Right renal pelvis (tissue), 4 donors: ENCODE measurements around the gene MSH5. TPM values are rescaled to one million over a fixed set of nuclear protein-coding genes. Genes with fewer than 3 reads are reported as not detected.

Source experiments
- DNase-seq, 4 donors: peaks; one replicate each; pipeline ENCODE4 v3.0.0-alpha.2; 2013; ENCODE audit warnings: low read depth in 4 of 4, low spot score in 3 of 4, missing footprints in 1 of 4
- polyA plus RNA-seq, 4 donors: library from polyadenylated mRNA; unstranded; fragments of 120-200 nt; gene quantifications; one replicate each; pipeline ENCODE4 v1.2.1, GENCODE V29; 2013; ENCODE audit not compliant: insufficient read length in 4 of 4

MSH5 gene
- polyA plus RNA-seq, 4 donors, result 18.3 to 25.7 (median 20.5) TPM

DNA sequence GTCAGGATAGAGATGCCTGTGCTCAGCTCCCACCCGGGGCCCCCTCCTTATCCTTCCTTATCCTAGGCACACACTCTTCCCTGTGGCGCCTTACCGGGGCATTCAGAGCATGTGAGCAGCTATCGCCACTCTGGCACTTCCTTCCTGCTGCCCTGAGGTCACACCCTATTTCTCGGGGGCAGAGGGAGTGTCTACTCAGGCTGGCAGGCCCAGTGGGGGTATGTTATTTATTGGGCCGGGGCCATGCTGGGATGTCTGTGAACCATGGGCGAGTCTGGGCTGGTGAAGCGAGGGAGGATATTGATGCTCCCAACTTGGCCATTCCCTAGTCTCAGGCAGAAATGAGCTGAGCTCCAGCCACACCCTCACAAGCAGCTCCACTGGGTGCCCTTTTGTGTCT lies 28.6 kb upstream of the MSH5 start:
- DNase-seq, result no peak

GRCh38 chr6:31712296-31712695 lies 27.5 kb upstream of the MSH5 start:
- no peak for DNase-seq

GRCh38 chr6:31713465-31713864 lies 26.3 kb upstream of the MSH5 start:
- DNase-seq, result no peak

DNA sequence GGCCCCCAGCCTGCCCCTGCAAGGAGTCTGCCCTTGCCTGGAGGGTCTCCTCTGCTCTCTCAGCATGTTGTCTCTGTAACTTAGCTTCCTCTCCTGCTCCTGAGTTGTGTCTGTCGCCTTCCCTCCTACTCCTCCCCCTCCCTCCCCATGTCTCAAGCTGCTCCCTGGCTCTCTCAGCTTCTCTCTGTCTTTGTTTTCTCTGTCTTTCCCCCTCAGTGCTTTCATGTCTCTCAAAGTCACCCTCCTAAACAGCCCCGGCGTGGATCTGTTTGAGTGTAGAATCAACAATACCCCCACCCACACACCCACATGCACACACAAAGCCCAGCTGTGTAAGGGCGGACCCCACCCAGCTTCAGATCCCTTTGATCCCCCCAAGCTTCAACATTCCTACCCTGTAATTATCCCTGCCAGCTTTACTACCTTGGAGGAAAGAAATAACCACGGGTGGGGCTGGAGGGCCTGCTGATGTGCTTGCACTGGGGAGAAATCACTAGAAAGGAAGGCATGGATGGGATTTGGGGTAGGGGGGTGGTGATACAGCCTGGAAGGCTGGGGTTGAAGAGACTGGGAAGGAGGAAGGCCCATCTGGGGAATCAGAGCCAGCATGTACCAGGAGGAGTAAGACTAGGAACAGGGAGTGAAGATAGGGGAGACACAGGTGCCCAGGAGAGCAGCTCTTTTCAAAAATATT lies 25.7 kb upstream of the MSH5 start:
- DNase-seq, result peak in 1 of 4 donors; percentile 38

- no peak for DNase-seq
Observed at GRCh38 chr6:31715022-31715958, 24.5 kb upstream of the MSH5 start, which contains the start of gene LY6G6D. Gene LY6G6D (plus strand): TSS chr6:31715348. CDS start chr6:31715356, 8 bp downstream.

- DNase-seq, result no peak
Observed at GRCh38 chr6:31717499-31718222, 22.1 kb upstream of the MSH5 start.

GRCh38 chr6:31718265-31718664 lies 21.5 kb upstream of the MSH5 start:
- no peak for DNase-seq

DNA sequence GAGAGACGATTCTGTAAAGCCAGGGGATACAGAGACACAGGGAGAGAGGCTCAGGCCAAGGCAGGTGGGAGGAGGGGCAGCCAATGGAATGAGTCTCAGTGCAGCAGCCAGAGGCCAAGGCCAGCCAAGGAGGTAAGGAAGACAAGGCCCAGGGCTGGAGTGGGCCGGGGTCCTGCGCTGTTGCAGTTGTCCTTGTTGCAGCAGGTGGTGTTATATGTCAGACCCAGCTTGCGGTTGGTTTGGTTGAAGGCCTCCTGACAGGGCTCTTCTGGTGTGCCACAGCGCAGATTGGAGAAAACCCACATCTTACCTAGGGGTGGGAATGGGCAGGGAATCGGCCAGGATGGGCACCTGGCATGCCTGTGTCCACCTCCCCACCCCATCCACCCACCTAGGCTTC lies 20.8 kb upstream of the MSH5 start:
- DNase-seq, result no peak

GRCh38 chr6:31720196-31720770 lies 19.5 kb upstream of the MSH5 start:
- DNase-seq, result no peak

GRCh38 chr6:31721351-31722020 lies 18.3 kb upstream of the MSH5 start, which contains the start of gene LY6G6C:
Gene LY6G6C (minus strand): TSS chr6:31721746. CDS start chr6:31721679, 67 bp downstream.
- DNase-seq, result no peak

- no peak for DNase-seq
Observed at GRCh38 chr6:31722173-31722572, 17.6 kb upstream of the MSH5 start.

DNA sequence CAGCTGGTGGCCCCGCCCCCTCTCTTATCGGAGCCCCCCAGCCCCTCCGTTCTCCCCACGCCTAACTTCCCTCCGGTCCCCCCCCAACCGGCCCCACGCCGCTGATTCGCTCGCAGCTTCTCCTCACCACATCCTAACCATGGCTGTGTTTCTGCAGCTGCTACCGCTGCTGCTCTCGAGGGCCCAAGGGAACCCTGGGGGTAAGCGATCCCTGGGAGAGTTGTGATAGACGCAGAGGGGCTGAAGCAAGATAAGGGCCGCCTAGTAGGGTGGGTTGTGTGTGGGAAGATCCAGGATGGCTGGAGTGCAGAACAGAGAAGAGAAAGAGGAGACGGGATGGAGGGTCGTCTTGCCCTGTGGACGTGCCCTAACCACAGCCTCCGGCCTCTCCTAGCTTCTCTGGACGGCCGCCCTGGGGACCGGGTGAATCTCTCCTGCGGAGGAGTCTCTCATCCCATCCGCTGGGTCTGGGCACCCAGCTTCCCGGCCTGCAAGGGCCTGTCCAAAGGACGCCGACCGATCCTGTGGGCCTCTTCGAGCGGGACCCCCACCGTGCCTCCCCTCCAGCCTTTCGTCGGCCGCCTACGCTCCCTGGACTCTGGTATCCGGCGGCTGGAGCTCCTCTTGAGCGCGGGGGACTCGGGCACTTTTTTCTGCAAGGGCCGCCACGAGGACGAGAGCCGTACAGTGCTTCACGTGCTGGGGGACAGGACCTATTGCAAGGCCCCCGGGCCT lies 16.4 kb upstream of the MSH5 start, which contains the start of gene MPIG6B:
Gene MPIG6B (plus strand): TSS at position 129 of the 735 bp plus-strand sequence. CDS start 11 bp downstream, at position 140.
- DNase-seq, result no peak

DNA sequence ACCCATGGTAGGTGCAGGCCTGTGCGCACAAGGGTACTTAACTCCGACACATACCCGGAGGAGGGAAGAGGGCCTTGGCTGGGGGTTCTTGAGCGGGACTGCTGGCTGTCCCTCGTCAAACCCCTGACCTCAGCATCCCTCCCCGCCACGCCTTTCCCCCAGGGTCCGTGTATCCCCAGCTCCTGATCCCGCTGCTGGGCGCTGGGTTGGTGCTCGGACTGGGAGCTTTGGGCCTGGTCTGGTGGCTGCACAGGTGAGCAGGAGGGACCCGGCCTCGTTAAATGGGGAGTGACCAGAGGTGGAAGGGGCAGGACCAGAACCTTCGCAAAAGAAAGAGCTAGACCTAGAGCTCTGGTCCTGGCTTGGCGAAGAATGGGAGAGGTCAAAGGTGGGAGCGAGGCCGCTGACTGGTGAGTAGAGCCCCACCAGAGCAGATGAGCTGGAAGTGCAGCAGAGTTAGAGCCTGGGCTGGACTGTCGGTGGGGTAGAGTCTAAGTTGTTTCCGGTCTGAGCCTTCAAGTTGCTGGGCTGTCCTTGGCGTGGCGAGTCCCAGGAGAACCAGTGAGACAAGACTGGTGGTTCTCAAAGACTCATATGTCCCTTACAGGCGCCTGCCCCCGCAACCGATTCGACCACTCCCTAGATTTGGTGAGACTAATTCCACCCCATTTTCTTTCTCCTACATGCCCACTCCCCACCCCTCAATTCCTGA lies 15.7 kb upstream of the MSH5 start:
- DNase-seq, result no peak

GRCh38 chr6:31725502-31726350 lies 14.1 kb upstream of the MSH5 start:
- no peak for DNase-seq

DNA sequence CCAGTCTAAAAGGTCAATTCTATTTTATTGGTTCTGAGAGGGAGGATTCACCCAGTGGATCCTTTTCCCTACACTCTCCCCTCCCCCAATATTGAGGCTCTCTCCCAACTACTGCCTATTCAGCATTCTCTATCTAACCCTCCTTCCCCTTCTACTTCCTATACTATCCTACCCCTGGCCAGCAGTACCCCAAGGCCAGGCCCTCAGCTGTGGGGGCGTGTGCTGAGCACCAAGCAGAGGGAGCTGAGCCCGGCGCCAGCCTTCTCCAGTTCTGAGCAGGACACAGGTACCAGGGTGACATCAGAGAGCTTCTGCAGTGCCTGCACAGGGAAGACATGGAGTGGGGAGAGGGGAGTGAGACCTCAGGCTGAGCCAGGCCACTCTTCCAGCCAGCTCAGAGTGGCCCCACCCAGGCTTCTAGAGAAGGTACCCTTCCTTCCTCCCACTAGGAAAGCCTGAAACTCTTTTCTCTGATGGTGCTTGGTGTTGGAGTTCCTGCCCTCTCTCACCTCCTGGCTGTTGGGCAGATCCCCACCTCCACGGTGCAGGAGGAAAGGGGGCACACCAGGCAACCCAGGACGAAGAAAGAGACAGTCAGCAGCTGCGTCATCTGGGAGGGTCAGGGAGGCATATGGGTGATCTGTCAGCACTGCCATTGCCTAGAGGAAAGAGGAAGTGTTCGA lies 12.6 kb upstream of the MSH5 start:
- no peak for DNase-seq

- DNase-seq, result no peak
Observed at GRCh38 chr6:31727717-31728671, 11.8 kb upstream of the MSH5 start.
